GM13976 (cell line): ENCODE measurements around the gene PPM1L.

Source experiments
- DNase-seq: peaks from one replicate; pipeline ENCODE4 v3.0.0; 2012; ENCODE audit warnings: low spot score
- CTCF ChIP-seq: IDR thresholded peaks from 2 replicates; pipeline ENCODE4 v1.5.1; 2012; ENCODE audit warnings: borderline replicate concordance, mild to moderate bottlenecking; ENCODE audit not compliant: insufficient read depth; ENCODE audit errors: extremely low read depth, missing control alignments, control extremely low read depth
- in situ Hi-C: fragments of 300-500 bp; cut with MboI; formaldehyde crosslinking; loops from one replicate; pipeline ENCODE4 v1.12.0; 2022; ENCODE audit warnings: low sequenced_read_pairs, mixed read lengths, inconsistent platforms; ENCODE audit not compliant: unreplicated experiment

PPM1L gene

GRCh38 chr3:160774172-160774571 is 18.1 kb downstream of the PPM1L start:
- in situ Hi-C loops: no loop called here
- no peak for TF ChIP-seq CTCF
- no peak for DNase-seq

- in situ Hi-C loops: no loop called here
- TF ChIP-seq CTCF: no peak
- no peak for DNase-seq
These were observed 22.4 kb downstream of the PPM1L start for GRCh38 chr3:160778480-160778879.

- in situ Hi-C loops: no loop called here
- no peak for DNase-seq
- TF ChIP-seq CTCF: no peak
These were observed 23.0 kb downstream of the PPM1L start for GRCh38 chr3:160779040-160779439.

DNA sequence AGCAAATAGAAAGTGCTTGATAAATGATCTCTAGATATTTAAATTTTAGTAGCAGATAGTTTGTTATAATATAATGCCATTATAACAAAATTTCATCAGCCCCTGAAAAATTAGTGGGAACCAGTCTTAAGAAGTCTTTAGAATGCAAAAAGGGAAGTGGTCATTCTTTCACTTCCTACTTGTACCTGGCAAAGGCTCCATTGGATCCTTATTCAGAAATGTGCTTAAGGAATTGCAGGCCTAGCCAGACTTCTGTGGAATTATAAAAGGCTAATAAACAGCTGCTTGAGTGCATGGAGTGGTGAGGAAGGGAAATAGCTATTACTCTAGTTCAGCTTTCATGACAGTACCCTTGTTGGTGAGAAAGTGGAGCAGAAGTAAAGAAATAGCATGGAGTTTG is 24.2 kb downstream of the PPM1L start:
- in situ Hi-C loops: no loop called here
- DNase-seq: no peak
- TF ChIP-seq CTCF: no peak

DNA sequence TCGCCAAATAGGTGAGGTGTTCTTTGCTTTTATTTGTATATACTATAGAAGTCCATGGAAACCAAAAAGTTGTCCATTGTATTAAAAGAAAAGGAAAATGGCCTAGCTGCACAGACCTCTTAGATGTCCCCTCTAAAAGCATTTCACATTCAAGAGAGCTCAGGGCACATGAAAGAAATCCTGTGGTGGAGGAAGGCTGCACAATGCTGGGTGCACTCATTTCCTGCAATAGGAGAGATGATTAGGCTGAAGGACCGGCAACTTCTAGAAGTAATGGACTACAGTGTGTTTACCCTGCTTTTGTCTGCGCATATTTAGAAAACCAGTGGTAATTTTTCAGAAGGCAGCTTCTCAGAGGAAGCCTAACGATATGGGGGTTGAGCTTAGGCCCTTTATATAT is 25.4 kb downstream of the PPM1L start:
- DNase-seq: no peak
- TF ChIP-seq CTCF: no peak
- in situ Hi-C loops: no loop called here

GRCh38 chr3:160781863-160782262 is 25.8 kb downstream of the PPM1L start:
- DNase-seq: no peak
- in situ Hi-C loops: no loop called here
- no peak for TF ChIP-seq CTCF

DNA sequence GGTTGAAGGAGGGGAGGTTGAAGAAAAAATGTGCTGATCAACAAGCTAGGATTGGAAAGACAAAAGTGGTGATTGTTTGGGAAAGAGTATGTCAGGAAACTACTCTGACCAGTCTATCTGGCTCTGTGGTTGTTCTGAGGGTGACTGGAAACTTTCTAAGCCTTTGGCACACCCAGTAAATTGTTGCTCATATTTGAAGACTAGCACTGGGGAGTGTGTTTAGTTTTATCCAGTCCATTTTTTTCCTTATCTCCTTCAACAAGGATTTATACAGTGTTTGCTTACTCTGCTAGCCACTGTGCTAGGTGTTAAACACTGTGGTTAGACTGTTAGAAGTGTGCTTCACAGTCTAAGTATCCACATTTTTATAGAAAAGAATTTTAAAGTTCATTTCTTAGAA is 28.8 kb downstream of the PPM1L start:
- DNase-seq: no peak
- TF ChIP-seq CTCF: no peak
- in situ Hi-C loops: no loop called here
